Measurements from ENCODE around the gene GSE1.

DNA sequence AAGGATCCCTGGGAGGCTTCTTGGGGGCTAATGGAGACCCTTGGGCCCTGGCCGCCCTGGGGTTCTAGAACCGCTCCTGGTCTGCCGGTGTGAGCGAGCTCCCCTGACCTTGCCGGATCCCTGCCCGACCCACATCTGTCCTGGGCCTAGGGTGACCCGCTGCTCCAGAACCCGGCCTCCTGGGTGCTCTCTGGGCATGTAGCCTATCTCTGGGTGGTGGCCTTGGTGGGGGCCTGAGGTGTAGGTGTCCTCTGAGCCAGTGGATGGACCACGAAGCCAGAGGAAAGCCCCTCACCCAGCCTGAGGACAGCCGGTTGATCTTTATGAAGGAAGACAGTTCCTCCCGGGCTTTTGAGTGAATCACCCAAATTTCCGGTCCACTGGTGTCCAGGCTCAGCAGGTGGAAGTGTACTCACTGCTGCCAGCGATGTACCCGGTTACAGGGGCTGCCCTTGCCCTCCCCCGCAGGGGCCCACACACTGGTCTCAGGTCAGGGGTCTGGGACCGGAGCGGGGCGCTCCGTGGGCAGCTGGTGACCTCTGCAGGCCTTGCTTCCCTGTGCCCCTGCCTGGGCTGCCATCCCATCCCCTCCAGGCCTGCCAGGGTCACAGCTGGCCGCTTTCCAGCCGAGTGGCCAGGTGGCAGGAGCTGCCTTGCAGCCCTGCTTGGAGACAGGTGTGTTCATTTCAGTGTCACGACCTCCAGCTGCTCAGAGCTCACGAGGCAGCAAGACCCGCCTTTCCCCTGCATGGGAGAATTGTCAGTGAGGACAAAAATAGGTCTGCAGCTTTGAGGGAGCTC is 10.5 kb upstream of the GSE1 start:
- TF ChIP-seq, protein P1, sequence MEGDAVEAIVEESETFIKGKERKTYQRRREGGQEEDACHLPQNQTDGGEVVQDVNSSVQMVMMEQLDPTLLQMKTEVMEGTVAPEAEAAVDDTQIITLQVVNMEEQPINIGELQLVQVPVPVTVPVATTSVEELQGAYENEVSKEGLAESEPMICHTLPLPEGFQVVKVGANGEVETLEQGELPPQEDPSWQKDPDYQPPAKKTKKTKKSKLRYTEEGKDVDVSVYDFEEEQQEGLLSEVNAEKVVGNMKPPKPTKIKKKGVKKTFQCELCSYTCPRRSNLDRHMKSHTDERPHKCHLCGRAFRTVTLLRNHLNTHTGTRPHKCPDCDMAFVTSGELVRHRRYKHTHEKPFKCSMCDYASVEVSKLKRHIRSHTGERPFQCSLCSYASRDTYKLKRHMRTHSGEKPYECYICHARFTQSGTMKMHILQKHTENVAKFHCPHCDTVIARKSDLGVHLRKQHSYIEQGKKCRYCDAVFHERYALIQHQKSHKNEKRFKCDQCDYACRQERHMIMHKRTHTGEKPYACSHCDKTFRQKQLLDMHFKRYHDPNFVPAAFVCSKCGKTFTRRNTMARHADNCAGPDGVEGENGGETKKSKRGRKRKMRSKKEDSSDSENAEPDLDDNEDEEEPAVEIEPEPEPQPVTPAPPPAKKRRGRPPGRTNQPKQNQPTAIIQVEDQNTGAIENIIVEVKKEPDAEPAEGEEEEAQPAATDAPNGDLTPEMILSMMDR (IDR thresholded peaks at IDR 0.05; ENCODE audit: insufficient read depth, low read length) = no peak
- TF ChIP-seq GABPA (IDR thresholded peaks at IDR 0.05; ENCODE audit: low read depth) = no peak

Measured in HL-60 (cell line).